ENCODE measurements around the gene LRFN5.

- TF ChIP-seq POLR2AphosphoS5 (IDR thresholded peaks at IDR 0.05; ENCODE audit: low read depth, low read length) (no peak), POLR2A (IDR thresholded peaks at IDR 0.05; ENCODE audit: low read depth, low read length) (no peak), TAF1 (IDR thresholded peaks at IDR 0.05; ENCODE audit: borderline replicate concordance, low read depth, low read length) (no peak)
Measured at GRCh38 chr14:41641690-41642089, 35.0 kb downstream of the LRFN5 start.
